Measurements from ENCODE around the gene PSEN2.

The PSEN2 gene

GRCh38 chr1:226889616-226890330, 19.4 kb downstream of the PSEN2 start:
- H3K36me3 ChIP-seq (ENCODE audit: control insufficient read depth, insufficient read depth, low read length): peaks cover 11% of the 10 kb centered on the region
- no peak overlapping the region for H3K4me3 ChIP-seq (replicated peaks; ENCODE audit: low read depth, low read length)
- no peak for TF ChIP-seq CTCF (IDR thresholded peaks at IDR 0.05; ENCODE audit: insufficient read depth, low read length, poor library complexity, severe bottlenecking)
- DNase-seq (ENCODE audit: extremely low read depth, insufficient read length): no peak
- no peaks in the 10 kb centered on the region for H3K27me3 ChIP-seq (replicated peaks; ENCODE audit: control insufficient read depth, insufficient read depth, low read length)

DNA sequence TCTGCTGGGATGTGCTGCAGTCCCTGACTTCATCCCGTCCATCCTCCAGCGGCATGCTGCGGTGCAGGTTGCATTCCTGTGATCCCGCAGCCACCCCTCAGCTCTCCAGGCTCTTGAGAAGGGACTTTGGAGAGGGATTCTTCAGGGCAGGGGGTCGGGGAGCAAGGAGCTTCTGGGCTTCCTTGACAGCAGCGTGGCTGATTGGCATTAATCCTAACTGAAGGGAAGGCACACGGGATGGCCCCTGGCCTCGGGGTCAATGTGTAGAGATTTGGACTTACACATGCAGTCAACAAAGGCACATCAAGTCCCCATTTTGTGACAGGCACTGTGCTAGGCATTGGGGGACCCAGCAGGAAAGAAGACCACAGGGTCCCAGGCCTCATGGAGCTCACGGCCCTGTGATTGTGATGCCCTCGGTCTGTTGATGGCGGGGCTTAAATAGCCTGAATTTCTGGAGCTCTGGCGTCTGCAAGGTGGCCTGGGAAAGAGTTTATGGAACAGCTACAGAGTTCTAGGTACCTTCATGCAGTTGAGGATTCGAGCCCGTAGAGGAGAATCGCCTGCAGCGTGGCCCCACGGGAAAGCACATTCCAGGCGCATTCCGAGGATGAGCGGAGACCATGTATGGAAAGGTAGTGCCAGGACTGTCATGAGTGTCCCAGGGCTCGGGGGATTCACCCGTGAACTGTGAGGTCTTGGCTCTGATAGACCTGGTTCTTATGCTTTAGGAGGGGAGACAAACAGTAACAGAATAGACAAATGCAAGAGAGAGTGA, 20.1 kb downstream of the PSEN2 start:
- no peak for TF ChIP-seq CTCF (IDR thresholded peaks at IDR 0.05; ENCODE audit: insufficient read depth, low read length, poor library complexity, severe bottlenecking)
- peaks cover 11% of the 10 kb centered on the region for H3K36me3 ChIP-seq (ENCODE audit: control insufficient read depth, insufficient read depth, low read length)
- DNase-seq (ENCODE audit: extremely low read depth, insufficient read length): no peak
- no peaks in the 10 kb centered on the region for H3K27me3 ChIP-seq (replicated peaks; ENCODE audit: control insufficient read depth, insufficient read depth, low read length)
- H3K4me3 ChIP-seq (replicated peaks; ENCODE audit: low read depth, low read length): no peak overlapping the region

GRCh38 chr1:226891346-226891745, 20.9 kb downstream of the PSEN2 start:
- Histone ChIP-seq H3K4me3 (replicated peaks; ENCODE audit: low read depth, low read length) (no peak overlapping the region), H3K27me3 (replicated peaks; ENCODE audit: control insufficient read depth, insufficient read depth, low read length) (no peaks in the 10 kb centered on the region), H3K36me3 (ENCODE audit: control insufficient read depth, insufficient read depth, low read length) (peaks cover 11% of the 10 kb centered on the region)
- DNase-seq (ENCODE audit: extremely low read depth, insufficient read length): no peak
- no peak for TF ChIP-seq CTCF (IDR thresholded peaks at IDR 0.05; ENCODE audit: insufficient read depth, low read length, poor library complexity, severe bottlenecking)

DNA sequence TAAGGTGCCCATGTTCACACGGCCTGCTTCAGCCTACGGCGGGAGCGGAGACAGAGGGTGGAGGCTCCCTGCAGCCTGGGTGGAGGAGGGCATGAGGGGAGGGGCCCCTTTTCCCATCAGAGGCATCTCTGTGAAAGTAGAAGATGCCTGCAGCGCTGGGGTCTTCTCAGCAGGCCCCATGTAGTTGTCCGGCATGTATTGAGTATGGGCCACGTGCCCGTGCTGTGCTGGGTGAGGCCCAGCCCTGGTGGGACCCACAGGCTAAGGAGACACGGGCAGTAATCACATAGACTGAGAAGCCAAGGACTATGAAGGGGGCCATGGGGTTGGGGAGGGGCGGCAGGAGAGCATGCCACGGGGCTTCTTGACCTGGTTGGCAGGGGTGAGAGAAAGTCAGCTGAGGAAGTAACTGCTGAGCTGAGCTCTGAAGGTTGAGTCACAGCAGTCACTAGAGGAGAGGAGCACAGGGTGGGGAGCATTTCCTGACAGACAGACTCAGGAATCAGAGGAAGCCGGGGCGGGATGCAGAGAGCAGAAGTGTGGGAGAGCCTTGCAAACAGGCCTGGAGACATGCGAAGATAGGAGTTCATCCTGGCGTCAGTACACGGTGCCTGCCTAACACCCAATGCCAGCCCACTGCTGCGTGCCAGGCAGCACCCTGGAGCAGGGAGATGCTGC, 21.6 kb downstream of the PSEN2 start:
- Histone ChIP-seq H3K36me3 (ENCODE audit: control insufficient read depth, insufficient read depth, low read length) (peaks cover 11% of the 10 kb centered on the region), H3K4me3 (replicated peaks; ENCODE audit: low read depth, low read length) (no peak overlapping the region), H3K27me3 (replicated peaks; ENCODE audit: control insufficient read depth, insufficient read depth, low read length) (no peaks in the 10 kb centered on the region)
- DNase-seq (ENCODE audit: extremely low read depth, insufficient read length): no peak
- TF ChIP-seq CTCF (IDR thresholded peaks at IDR 0.05; ENCODE audit: insufficient read depth, low read length, poor library complexity, severe bottlenecking): no peak

GRCh38 chr1:226892524-226892875, 22.1 kb downstream of the PSEN2 start:
- Histone ChIP-seq H3K36me3 (ENCODE audit: control insufficient read depth, insufficient read depth, low read length) (peaks cover 11% of the 10 kb centered on the region), H3K27me3 (replicated peaks; ENCODE audit: control insufficient read depth, insufficient read depth, low read length) (no peaks in the 10 kb centered on the region), H3K4me3 (replicated peaks; ENCODE audit: low read depth, low read length) (no peak overlapping the region)
- TF ChIP-seq CTCF (IDR thresholded peaks at IDR 0.05; ENCODE audit: insufficient read depth, low read length, poor library complexity, severe bottlenecking): no peak
- DNase-seq (ENCODE audit: extremely low read depth, insufficient read length): no peak
